Liver (tissue), 3 donors: ENCODE results near the gene TMEM131.

ENCODE experiments used
- RAD21 ChIP-seq, 2 donors: IDR thresholded peaks; 2 replicates each; pipeline ENCODE4 v1.6.1; 2016; ENCODE audit warnings: antibody characterized with exemption in 2 of 2, mild to moderate bottlenecking in 2 of 2
- REST ChIP-seq: IDR thresholded peaks from 2 replicates; pipeline ENCODE4 v1.6.1; 2016; ENCODE audit warnings: antibody characterized with exemption, mild to moderate bottlenecking
- TF ChIP-seq, protein P1 (sequence below): IDR thresholded peaks from 2 replicates; pipeline ENCODE4 v1.6.1; 2016; ENCODE audit warnings: antibody characterized with exemption
- TF ChIP-seq, protein P2 (sequence below): fragments of 150-350 bp; IDR thresholded peaks from 2 replicates; pipeline ENCODE4 v1.5.1; 2017; ENCODE audit warnings: improper control_type of control experiment, low read depth, low read length; ENCODE audit not compliant: missing input control
- TF ChIP-seq, protein P3 (sequence below): IDR thresholded peaks from 2 replicates; pipeline ENCODE4 v1.6.1; 2016; ENCODE audit warnings: antibody characterized with exemption
- donor health status: healthy.
- donor health status: healthy.

DNA sequence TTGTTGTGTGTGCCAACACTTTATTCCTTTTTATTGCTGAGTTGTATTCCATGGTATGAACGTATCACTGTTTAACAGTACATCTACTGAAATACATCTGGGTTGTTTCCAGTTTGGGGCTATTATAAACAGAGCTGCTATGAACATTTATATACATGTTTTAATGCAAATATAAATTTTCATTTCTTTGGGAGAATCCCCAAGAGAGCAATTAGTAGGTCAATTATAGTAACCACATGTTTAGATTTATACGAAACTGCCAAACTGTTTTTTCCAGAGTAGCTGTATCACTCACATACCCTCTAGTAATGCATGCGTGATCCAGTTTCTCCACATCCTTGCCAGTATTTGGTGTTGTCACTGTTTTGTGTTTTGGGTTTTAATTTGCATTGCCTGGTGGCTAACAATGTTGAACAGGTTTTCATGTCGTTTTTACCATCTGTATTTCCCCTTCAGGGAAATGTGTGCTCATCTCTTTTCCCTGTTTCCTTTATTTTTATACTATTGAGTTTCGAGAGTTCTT, 81.0 kb downstream of the TMEM131 start:
- TF ChIP-seq, protein P1, sequence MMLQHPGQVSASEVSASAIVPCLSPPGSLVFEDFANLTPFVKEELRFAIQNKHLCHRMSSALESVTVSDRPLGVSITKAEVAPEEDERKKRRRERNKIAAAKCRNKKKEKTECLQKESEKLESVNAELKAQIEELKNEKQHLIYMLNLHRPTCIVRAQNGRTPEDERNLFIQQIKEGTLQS = no peak
- TF ChIP-seq, protein P2, sequence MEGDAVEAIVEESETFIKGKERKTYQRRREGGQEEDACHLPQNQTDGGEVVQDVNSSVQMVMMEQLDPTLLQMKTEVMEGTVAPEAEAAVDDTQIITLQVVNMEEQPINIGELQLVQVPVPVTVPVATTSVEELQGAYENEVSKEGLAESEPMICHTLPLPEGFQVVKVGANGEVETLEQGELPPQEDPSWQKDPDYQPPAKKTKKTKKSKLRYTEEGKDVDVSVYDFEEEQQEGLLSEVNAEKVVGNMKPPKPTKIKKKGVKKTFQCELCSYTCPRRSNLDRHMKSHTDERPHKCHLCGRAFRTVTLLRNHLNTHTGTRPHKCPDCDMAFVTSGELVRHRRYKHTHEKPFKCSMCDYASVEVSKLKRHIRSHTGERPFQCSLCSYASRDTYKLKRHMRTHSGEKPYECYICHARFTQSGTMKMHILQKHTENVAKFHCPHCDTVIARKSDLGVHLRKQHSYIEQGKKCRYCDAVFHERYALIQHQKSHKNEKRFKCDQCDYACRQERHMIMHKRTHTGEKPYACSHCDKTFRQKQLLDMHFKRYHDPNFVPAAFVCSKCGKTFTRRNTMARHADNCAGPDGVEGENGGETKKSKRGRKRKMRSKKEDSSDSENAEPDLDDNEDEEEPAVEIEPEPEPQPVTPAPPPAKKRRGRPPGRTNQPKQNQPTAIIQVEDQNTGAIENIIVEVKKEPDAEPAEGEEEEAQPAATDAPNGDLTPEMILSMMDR = no peak
- TF ChIP-seq, protein P3, sequence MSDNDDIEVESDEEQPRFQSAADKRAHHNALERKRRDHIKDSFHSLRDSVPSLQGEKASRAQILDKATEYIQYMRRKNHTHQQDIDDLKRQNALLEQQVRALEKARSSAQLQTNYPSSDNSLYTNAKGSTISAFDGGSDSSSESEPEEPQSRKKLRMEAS = no peak
- TF ChIP-seq RAD21 (IDR thresholded peaks at IDR 0.05) (no peak), REST (no peak)
